ENCODE data around the gene CCDC3.
"Not testable (repeated sequence)": the region's sequence is repeated elsewhere in the genome, so short reads cannot be mapped to it uniquely, and the experiment has no call there.

Gene CCDC3

DNA sequence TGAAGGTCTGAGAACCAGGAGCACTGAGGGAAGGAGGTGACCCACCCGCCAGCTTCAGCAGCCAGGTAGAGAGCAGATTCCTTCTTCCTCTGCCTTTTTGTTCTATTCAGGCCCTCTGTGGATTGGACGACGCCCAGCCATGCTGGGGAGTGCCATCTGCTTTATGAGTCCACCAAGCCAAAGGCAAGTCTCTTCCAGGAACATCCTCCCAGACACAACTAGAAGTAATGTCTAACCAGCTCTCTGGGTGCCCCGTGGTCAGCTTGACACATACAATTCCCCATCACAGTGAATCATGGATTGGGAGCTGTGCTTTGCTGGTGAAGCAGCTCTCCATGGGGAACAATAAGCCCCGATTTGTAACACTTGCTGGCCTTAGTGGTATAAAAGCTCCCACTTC is 125.2 kb downstream of the CCDC3 start:
- no peak for DNase-seq

- no peak for DNase-seq
Observed at GRCh38 chr10:12875100-12875499, 126.4 kb downstream of the CCDC3 start.

DNA sequence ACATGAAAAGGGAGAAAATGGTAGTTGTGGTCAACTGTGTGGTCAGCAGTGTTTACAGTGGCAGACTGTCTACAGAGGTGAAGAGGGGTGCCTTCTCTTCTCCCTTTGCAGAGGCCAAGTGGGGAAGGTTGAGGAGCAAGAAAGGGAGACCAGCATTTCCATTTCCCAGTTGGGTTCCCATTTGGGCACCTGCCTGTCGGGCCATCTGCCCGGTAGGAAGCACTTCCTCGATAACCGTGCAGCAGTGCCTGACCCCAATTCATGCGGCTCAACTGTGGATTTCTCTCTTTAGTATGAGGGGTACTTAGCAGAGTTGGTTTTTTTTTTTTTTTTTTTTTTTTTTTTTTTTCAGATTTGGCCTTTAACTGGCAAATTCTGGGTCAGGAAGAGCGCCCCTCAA is 127.0 kb downstream of the CCDC3 start:
- DNase-seq = no peak

DNA sequence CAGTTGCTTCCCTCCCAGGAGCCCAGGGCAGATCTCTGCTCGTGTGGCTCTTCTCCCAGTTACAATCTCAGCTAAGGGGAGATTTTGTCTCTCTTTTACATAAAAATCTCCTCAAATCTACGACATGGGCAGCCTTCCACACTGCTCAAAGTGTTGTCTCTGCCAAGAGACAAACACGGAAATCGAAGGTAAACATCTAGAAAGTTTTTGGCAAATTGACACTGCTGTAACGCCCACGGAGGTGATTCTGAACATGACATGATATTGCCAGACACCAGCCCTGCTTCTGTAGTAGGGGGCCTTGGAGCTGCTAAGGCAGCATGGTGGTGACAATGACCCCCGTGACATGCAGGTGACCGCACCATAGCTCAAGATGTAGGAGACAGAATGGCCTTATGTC is 128.3 kb downstream of the CCDC3 start:
- no peak for DNase-seq

DNA sequence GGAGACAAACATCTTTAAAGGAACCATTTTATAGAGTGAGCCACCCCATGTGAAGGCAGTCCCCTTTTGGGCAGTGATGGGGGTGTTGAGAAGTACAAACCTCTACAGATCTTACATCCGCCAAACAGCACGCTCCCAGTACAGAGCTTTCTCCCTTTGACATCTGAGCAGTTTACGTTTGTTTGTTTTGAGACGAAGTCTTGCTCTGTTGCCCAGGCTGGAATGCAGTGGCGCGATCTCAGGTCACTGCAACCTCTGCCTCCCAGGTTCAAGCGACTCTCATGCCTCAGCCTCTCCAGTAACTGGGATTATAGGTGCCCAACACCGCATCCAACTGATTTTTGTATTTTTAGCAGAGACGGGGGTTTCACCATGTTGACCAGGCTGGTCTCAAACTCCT is 128.9 kb downstream of the CCDC3 start:
- DNase-seq = no peak

- no peak for DNase-seq
Observed at GRCh38 chr10:12869427-12869826, 132.1 kb downstream of the CCDC3 start.

DNA sequence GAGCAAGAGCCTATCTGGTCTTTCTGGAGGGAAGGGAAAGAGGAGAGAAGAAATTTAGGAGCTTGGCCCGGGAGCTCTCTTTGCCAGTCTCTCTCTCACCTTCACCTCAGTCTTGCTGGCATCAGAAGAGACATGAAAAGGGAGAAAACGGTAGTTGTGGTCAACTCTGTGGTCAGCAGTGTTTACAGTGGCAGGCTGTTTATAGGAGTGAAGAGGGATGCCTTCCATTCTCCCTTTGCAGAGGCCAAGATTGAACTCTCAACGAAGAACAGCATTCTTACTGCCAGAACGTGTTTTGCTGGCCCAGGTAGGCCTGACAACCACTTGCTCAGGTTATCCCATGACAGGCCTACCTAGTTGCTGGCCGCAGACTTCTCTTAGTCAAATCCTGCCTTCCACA is 133.3 kb downstream of the CCDC3 start:
- no peak for DNase-seq

DNA sequence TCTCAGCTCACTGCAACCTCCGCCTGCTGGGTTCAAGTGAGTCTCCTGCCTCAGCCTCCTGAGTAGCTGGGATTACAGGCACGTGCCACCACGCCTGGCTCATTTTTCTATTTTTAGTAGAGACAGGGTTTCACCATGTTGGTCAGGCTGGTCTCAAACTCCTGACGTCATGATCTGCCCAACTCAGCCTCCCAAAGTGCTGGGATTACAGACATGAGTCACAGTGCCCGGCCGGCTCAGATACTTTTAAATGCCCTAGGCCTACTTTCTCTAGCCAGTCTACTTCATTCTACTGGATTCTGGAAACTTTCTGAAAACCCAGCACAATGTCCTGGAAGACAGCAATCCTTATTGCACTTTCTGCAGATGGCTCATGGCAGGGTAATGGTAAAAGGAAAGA is 136.0 kb downstream of the CCDC3 start:
- DNase-seq = not testable (repeated sequence)

DNA sequence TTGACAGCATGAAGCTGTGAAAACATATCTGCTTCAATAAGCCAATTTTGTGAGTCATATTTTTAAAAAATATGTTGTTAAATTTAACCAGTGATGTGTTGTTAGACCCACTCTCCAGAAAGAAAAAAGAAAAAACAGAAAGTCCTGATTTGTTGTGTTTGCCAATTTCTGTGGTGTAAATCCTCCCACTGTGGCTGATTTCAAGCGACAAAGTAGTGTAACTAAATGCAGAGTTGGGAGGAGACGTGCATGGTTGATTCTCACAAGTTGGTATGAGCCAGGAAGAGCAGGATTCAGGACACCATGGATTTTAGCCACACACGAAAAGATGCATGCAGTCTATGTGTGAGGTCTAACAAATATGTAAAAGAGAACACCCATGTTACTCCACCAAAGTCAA is 139.1 kb downstream of the CCDC3 start:
- DNase-seq = no peak

DNA sequence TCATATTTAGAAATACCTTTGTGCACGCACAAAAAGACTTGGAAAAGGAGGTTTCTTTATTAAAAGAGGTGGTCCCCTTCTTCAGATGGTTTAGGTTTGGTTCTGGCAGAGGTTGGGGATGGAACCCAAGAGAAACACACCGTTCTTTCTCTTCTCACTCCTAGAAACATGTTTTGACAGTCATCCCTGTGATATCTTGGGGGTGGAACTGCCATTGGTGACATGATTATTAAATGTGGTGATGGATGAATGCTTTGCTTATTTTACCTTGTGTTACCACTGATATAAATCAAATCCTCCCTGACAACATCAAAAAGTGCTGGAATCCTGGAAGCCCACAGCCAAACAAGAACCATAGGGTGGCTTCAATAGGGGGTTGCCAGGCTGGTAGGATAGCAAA is 146.5 kb downstream of the CCDC3 start:
- DNase-seq = no peak

DNA sequence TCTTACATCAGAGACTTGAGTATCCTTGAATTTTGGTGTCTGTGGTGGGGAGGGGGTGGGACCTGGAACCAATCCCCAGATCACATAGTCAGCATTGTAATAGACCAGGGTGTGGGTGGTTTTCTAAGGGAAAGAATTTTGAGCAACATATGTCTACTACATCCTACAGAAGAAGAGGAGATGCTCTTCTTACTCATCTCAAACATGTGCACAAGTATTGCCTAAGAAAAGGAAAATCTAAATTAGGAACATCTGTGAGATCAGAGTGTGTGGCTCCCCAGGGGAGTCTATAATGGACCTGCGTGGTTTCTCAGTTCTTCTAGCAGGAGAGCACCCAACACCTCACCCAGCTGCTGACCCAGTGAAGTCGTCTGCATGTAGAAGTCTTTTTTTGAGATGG is 148.8 kb downstream of the CCDC3 start:
- DNase-seq = no peak

GRCh38 chr10:12849319-12850181 is 152.0 kb downstream of the CCDC3 start:
- DNase-seq = no peak

DNA sequence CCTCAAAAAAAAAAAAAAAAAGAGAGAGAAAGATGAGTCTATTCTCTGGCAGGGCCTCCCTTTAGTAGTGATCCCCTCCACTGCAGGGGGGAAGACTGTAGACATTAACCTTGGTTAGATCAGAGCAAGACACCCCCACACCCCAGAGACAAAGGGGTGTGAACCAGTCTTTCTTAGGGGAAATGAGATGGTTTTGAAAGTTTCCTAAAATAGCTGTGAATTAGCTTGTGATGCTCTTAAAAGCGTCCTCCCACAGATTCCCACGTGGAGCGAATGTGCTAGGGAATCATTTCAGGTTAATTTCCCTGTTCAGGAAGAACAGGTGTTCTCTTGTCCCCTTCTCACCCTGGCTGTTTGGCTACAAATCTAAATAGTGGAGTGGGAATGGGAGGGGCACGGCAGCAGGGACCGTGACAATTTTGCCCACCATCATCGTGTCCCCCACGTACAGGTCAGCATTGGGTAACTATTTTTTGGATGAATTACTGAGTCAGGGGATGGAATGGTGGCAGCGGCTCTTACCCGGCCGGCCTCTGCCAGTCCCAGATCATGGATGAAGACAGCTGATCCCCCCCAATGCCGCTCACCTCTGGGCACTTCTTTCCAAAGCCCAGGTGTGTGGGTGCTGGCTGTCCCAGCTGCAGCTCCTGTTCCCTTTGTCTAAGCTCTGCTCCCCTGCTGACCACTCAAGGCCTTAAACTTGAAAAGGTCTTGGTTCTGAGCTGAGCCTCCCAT is 152.9 kb downstream of the CCDC3 start:
- no peak for DNase-seq

DNA sequence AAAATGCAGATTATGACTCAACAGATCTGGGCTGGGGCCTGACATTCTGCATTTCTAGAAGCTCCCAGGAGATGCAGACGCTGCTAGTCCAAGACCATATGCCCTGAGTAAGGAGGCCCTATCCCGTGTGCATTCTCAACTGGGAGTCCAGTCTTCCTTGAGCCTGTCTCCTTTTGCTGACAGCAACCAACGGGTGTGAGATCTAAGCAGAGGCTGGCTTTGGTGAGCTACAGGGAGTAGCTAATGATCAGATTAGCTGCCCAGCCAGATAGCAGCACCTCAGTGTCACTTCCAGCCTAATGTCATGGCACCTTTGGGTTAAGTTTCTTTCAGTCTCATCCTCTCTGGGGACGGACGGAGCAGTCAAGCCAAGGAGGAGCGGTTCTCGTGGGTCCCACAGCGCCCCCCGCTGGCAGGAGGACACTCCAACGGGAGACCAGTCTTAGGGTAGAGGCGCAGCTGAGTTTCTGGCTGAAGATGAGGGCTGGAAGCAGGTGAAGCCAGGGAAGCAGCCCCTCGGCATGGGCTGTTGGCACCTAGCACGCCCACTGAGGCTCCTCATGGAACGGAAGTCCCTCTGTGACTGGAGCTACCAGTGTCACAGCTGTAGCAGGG is 154.0 kb downstream of the CCDC3 start:
- peak in 1 of 2 experiments; percentile 4 for DNase-seq

DNA sequence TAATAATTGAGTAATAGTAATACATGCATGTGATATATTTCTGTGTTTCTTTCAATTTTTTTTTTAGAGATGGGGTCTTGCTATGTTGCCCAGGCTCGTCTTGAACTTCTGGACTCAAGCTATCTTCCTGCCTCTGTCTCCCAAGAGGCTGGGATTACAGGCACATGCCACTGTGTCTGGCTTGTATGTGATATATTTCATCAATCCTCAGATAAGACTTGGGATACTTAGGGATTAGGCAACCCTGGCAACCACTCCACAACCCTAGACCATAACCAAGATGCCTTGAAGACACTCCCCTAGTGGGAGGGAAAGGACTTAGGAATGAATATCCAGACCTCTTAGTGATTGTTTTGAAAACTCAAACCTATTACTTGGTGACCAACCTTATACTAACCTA is 154.8 kb downstream of the CCDC3 start:
- no peak for DNase-seq
